Fibroblast of mammary gland (primary cell): ENCODE data around the gene CACNA1C.

Experiments
- DNase-seq: peaks from one replicate; pipeline ENCODE4 v3.0.0-alpha.2; 2010; ENCODE audit warnings: low read depth
- H3K4me3 ChIP-seq: 2 replicates; pipeline ENCODE4 v1.5.1; 2011; ENCODE audit warnings: low read depth, mild to moderate bottlenecking, low read length, moderate library complexity; ENCODE audit not compliant: control insufficient read depth
- CTCF ChIP-seq: conservative IDR thresholded peaks from 2 replicates; pipeline ENCODE4 v1.5.1; 2011; ENCODE audit warnings: low read depth, low read length, inconsistent platforms; ENCODE audit not compliant: control insufficient read depth, insufficient read depth

CACNA1C gene

DNA sequence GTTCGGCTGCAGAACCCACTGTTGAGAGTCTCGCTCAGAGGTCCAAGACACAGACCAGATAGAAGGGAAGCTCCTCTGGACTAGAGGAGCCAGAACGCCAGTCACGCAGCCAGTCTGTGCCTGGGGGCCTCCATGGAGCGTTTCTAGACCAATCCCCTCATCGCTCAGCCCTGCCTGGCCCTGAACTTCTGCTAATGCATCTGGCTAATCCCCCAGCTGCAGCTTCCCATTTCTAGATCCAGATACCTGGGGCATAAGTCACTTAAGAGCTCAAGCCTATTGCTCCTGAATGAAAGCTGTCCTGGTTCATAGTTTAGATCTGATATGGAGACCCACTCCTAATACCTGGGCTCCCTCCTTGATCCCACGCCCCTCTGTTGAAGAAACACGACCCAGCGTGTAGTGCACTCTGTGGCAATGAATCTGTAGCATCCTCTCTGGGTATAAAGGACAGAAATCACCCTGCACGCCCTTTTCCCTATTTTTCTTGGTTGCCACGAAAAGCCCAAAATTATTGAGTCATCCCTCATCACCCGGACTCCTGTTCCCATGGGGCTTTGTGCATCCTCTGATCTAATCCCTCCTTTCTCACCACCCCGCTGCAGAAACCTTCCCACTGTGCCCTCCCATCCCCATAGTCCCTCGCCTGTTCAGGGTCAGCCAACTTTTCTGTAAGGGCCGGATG is 400.4 kb downstream of the CACNA1C start:
- peak; percentile 87 for DNase-seq
- H3K4me3 ChIP-seq, result no peak overlapping the region
- TF ChIP-seq CTCF, result no peak

- H3K4me3 ChIP-seq, result no peak overlapping the region
- DNase-seq, result no peak
- no peak for TF ChIP-seq CTCF
These were observed 400.9 kb downstream of the CACNA1C start for GRCh38 chr12:2453761-2454090.

- no peak for TF ChIP-seq CTCF
- no peak overlapping the region for H3K4me3 ChIP-seq
- DNase-seq, result no peak
These were observed 401.9 kb downstream of the CACNA1C start for GRCh38 chr12:2454601-2455177.

DNA sequence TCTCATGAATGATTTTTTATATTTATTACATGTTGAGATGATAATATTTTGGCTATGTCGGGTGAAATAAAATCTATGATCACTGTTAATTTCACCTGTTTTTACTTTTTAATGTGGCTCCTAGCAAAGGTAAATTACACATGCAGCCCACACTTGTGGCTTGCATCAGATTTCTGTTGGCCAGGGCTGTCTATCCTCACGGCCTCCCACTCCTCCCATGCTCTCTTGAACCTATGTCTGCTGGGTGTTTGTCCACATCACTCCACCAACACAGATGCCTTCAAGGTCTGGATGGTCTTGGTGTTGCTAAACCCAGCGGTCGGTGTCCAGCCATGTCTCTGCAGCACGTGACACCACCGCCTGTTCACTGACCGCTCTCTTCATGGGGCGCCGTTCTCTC is 402.6 kb downstream of the CACNA1C start:
- TF ChIP-seq CTCF, result no peak
- no peak overlapping the region for H3K4me3 ChIP-seq
- no peak for DNase-seq

DNA sequence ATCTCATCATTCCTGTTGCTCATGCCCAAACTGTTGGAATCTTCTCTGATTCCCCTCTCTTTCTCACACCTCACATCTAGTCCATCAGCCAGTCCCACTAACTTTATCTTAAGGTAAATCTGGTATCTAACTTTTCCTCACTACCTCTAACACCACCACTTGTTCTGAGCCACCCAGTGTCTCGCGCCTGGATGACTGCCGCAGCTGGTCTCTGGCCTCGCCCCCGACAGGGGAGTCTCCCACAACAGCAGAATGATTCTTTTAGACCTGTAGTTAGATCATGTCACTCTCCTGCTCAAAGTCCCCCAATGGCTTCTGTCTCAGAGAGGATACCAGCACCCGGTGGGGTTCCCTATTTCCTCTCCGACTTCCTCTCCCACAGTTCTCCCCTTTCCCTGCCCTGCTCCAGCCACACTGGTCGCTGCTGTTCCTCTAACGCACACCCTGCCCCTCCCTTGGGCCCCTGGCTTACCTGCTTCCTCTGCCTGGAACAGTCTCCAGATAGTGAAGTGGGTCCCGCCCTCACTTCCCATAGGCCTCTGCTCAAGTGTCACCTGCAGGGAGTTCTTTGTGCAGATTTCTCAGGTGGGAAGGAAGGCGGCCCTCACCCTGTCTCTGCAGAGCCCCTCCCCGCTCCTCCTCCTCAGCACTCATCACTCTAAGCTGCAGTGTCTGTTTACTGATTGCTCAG is 403.5 kb downstream of the CACNA1C start:
- H3K4me3 ChIP-seq, result no peak overlapping the region
- TF ChIP-seq CTCF, result no peak
- DNase-seq, result no peak

- no peak for DNase-seq
- no peak for TF ChIP-seq CTCF
- no peak overlapping the region for H3K4me3 ChIP-seq
These were observed 404.0 kb downstream of the CACNA1C start for GRCh38 chr12:2456813-2457186.
